Activated T-cell treated with anti-CD3 and anti-CD28 coated beads, Interleukin-2, amount 50 U/mL, for 72 hours (primary cell): ENCODE data around the gene PCDHA6. TPM values are rescaled to one million over a fixed set of nuclear protein-coding genes. Genes with fewer than 3 reads are reported as not detected.

ENCODE experiments used
- total RNA-seq, 2 donors: library from RNA; stranded (reverse); gene quantifications; one replicate each; pipeline ENCODE4 v1.2.3, GENCODE V29; 2022

Gene PCDHA6
- total RNA-seq, 2 donors from 2014 or later, result not detected

Other genes with a start within 250 kb of the PCDHA6 start
- gene CD14, start 194.8 kb upstream of the PCDHA6 start, total RNA-seq, result under 1 TPM in 1 of 2 donors, not detected in 1; 0.41 TPM
- gene TMCO6, start 188.5 kb upstream of the PCDHA6 start, total RNA-seq, result 10 to 100 TPM; 31.8 to 35.0 TPM
- 10 to 100 TPM; 43.3 to 51.6 TPM for gene NDUFA2, start 180.3 kb upstream of the PCDHA6 start, total RNA-seq
- 100 to 1,000 TPM; 121 to 129 TPM for gene IK, start 180.1 kb upstream of the PCDHA6 start, total RNA-seq
- gene WDR55, start 163.1 kb upstream of the PCDHA6 start, total RNA-seq, result 10 to 100 TPM; 24.3 to 30.2 TPM
- 1 to 10 TPM; 3.7 to 4.6 TPM for gene DND1, start 154.4 kb upstream of the PCDHA6 start, total RNA-seq
- 10 to 100 TPM; 78.4 to 85.1 TPM for gene HARS1, start 136.6 kb upstream of the PCDHA6 start, total RNA-seq
- 10 to 100 TPM; 31.2 to 31.3 TPM for gene HARS2, start 136.5 kb upstream of the PCDHA6 start, total RNA-seq
- 10 to 100 TPM; 44.9 to 53.7 TPM for gene ZMAT2, start 127.5 kb upstream of the PCDHA6 start, total RNA-seq
- gene PCDHA1, start 41.8 kb upstream of the PCDHA6 start, total RNA-seq, result not detected
- not detected for gene PCDHA2, start 33.1 kb upstream of the PCDHA6 start, total RNA-seq
- gene PCDHA3, start 26.9 kb upstream of the PCDHA6 start, total RNA-seq, result not detected
- gene PCDHA4, start 20.9 kb upstream of the PCDHA6 start, total RNA-seq, result not detected
- not detected for gene PCDHA5, start 6.3 kb upstream of the PCDHA6 start, total RNA-seq
- not detected for gene PCDHA7, start 6.3 kb downstream of the PCDHA6 start, total RNA-seq
- not detected for gene PCDHA8, start 13.2 kb downstream of the PCDHA6 start, total RNA-seq
- not detected for gene PCDHA9, start 20.4 kb downstream of the PCDHA6 start, total RNA-seq
- gene PCDHA10, start 27.9 kb downstream of the PCDHA6 start, total RNA-seq, result not detected
- gene PCDHA11, start 41.0 kb downstream of the PCDHA6 start, total RNA-seq, result not detected
- gene PCDHA12, start 47.3 kb downstream of the PCDHA6 start, total RNA-seq, result not detected
- not detected for gene PCDHA13, start 54.2 kb downstream of the PCDHA6 start, total RNA-seq
- not detected for gene PCDHAC1, start 98.3 kb downstream of the PCDHA6 start, total RNA-seq
- not detected for gene PCDHAC2, start 138.5 kb downstream of the PCDHA6 start, total RNA-seq
- not detected for gene PCDHB1, start 223.4 kb downstream of the PCDHA6 start, total RNA-seq